Lower leg skin (tissue), 3 donors: ENCODE results near the gene SLC2A11.

ENCODE experiments used
- POLR2A ChIP-seq, 2 donors: fragments of 450-650 bp; IDR thresholded peaks; one replicate each; pipeline ENCODE4 v1.6.1; 2016 to 2017; ENCODE audit warnings: antibody characterized with exemption in 2 of 2, mild to moderate bottlenecking in 1 of 2, moderate library complexity in 1 of 2
- TF ChIP-seq, protein P1 (sequence below), 3 donors: fragments of 450-650 bp; IDR thresholded peaks; one replicate each; pipeline ENCODE4 v1.5.1; 2016; ENCODE audit warnings: antibody characterized with exemption in 3 of 3, mild to moderate bottlenecking in 3 of 3, moderate library complexity in 2 of 3

DNA sequence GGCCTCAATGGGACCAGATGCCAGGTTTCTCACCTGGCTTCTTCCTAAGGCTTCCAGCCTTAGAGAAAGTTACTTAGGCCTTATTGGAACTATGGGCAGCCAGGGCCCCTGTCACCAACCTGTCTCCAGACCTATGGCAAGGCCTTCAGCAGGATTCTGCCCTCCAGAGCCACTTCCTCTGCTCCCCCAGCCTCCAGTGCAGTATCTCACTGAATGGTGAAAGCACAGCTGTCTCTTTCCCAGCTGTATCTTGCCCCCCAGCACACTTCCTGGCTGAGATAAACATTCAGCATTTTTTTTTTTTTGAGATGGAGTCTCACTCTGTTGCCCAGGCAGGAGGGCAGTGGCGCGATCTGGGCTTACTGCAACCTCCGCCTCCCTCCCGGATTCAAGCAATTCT is 1.5 kb downstream of the SLC2A11 start:
- TF ChIP-seq, protein P1, sequence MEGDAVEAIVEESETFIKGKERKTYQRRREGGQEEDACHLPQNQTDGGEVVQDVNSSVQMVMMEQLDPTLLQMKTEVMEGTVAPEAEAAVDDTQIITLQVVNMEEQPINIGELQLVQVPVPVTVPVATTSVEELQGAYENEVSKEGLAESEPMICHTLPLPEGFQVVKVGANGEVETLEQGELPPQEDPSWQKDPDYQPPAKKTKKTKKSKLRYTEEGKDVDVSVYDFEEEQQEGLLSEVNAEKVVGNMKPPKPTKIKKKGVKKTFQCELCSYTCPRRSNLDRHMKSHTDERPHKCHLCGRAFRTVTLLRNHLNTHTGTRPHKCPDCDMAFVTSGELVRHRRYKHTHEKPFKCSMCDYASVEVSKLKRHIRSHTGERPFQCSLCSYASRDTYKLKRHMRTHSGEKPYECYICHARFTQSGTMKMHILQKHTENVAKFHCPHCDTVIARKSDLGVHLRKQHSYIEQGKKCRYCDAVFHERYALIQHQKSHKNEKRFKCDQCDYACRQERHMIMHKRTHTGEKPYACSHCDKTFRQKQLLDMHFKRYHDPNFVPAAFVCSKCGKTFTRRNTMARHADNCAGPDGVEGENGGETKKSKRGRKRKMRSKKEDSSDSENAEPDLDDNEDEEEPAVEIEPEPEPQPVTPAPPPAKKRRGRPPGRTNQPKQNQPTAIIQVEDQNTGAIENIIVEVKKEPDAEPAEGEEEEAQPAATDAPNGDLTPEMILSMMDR (IDR thresholded peaks at IDR 0.05), result no peak
- TF ChIP-seq POLR2A (IDR thresholded peaks at IDR 0.05), result no peak
